Stimulated activated naive CD8-positive, alpha-beta T cell treated with anti-CD3 and anti-CD28 coated beads, Interleukin-15, Interleukin-2, amounts not matched to agents 100 U/mL and 50 U/mL, for 24 hours (primary cell): Measurements from ENCODE around the gene PLD1.
"Not testable (repeated sequence)": the region's sequence is repeated elsewhere in the genome, so short reads cannot be mapped to it uniquely, and the experiment has no call there.

Experiments used
- ATAC-seq: fragments of 150-1000 bp; cut with Tn5 transposase; one replicate; pipeline ENCODE4 v1.10.0; 2021
- DNase-seq: peaks from one replicate; pipeline ENCODE4 v3.0.0; 2021

Gene PLD1, protein sequence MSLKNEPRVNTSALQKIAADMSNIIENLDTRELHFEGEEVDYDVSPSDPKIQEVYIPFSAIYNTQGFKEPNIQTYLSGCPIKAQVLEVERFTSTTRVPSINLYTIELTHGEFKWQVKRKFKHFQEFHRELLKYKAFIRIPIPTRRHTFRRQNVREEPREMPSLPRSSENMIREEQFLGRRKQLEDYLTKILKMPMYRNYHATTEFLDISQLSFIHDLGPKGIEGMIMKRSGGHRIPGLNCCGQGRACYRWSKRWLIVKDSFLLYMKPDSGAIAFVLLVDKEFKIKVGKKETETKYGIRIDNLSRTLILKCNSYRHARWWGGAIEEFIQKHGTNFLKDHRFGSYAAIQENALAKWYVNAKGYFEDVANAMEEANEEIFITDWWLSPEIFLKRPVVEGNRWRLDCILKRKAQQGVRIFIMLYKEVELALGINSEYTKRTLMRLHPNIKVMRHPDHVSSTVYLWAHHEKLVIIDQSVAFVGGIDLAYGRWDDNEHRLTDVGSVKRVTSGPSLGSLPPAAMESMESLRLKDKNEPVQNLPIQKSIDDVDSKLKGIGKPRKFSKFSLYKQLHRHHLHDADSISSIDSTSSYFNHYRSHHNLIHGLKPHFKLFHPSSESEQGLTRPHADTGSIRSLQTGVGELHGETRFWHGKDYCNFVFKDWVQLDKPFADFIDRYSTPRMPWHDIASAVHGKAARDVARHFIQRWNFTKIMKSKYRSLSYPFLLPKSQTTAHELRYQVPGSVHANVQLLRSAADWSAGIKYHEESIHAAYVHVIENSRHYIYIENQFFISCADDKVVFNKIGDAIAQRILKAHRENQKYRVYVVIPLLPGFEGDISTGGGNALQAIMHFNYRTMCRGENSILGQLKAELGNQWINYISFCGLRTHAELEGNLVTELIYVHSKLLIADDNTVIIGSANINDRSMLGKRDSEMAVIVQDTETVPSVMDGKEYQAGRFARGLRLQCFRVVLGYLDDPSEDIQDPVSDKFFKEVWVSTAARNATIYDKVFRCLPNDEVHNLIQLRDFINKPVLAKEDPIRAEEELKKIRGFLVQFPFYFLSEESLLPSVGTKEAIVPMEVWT

DNA sequence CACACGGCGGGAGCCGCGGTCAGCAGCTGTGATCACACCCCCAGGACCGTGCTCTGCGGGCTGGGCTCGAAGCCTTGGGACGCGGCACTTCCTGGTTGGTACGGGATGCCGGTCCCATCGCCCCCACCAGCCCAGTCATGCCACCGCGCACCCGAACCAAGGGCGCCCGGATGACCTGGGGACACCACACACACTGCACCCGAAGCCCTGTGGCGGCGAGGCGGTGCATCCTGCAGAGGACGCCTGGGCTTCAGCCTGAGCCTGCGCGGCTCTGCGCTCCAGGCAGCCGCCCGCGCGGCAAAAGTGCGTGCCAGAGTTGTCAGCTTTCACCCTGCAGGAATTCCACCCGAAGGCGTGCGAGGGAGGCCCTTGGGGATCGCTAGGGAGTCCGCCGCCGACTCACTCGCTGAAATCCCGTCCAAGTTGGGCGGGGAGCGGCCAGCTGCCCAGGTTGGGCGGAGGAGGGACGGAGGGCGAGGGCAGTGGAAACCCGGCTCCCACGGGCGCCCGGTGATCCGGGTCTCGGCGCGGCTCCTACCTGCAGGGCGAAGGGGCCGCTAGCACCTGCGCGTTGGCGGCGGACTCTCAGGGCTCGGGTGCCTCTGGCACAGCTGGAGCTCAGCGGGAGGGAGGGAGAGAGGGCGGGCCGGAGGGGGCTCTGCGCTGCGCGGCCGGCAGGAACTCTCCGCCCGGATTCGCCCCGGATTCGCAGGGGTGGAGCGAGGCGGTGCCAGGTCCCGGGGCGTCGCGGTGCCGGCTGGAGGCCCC lies at the start of gene PLD1:
TSS of gene PLD1 (minus strand) at position 623 of the 768 bp plus-strand sequence. CDS start 72,432 bp downstream, outside the sequence.
- DNase-seq: peak; percentile 56
- ATAC-seq: peak; percentile 69

DNA sequence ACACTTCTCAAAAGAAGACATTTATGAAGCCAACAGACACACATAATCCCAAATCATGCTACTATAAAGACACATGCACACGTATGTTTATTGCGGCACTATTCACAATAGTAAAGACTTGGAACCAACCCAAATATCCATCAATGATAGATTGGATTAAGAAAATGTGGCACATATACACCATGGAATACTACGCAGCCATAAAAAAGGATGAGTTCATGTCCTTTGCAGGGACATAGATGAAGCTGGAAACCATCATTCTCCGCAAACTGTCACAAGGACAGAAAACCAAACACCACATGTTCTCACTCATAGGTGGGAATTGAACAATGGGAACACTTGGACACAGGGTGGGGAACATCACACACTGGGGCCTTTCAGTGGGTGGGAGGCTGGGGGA lies 48.5 kb upstream of the PLD1 start:
- DNase-seq, ATAC-seq: not testable (repeated sequence)

DNA sequence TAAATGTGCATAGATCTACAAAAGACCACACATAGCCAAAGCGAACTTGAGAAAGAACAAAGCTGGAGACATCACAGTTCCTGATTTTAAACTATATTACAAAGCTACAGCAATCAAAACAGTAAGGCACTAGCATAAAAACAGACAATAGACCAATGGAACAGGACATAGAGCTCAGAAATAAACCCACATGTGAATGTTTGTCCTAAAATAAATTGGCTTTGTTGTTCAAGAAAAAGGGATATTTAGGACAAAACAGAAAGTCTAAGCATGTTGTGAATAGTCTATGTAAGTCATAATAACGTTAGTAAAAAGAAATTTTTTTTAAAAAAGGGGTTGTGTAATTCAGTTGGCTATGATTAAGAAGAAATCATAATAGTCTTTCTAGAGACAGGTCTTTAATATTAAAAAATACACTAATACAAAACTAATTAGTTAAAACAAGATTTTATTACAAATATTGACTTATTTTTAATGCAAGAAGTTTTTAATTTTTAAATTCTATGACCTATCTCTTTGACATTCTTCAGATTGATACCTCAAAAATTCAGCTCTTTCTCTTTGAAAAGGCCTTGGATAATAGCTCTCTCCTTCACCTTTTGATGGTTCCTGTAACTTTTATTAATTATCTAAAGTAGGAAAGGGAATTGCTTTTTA lies 44.5 kb upstream of the PLD1 start:
- ATAC-seq: no peak
- no peak for DNase-seq

DNA sequence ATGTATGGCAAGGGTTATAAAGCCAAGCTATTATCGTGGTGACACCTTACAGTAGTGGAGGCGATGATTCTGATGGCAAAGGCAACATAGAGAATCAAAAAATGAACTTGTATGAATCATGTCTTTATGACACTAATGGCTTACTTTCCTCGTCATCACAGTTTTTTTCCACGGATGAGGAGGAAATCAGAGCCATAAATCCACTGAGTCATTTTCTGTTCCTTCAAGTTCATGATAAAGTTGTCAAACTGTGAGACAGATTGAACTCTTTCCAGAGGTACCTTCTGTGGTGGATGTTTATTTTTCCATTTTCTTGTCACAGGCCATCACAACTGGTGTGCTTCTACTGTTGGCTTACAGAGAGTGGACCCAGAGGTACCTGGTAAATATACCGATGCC lies 41.4 kb upstream of the PLD1 start:
- DNase-seq (no peak), ATAC-seq (no peak)

DNA sequence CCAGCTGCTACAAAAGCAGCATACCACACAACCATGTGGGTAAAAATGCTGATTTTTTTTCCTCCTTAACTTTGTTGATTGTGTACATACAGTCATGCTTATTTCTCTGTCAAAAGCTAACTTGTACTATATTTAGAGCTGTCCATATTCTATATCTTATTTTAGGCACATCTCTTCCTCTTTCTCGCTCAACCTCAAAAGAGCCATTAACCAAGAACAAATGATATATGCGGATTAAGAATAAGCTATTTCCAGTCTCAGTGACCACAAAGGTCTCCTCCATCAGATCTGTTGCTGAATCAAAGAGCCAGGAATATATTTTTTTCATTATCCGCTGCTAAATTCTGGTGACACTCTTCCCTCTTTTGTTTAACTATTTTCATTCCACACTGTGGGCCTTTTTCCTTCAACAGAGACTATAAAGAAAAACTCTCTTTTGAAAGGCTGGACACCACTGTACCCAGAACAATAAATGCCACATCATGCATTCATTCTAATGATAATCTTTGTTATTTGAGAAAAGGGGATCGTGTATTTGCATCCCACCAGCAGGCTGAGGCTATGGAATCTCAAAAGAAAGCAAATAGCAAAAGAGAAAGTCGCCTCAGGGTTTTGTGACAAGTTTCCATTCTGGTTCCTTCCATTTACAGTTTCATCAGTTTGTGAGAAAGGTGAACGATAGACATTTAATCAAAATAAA lies 40.8 kb upstream of the PLD1 start:
- DNase-seq: no peak
- ATAC-seq: no peak

DNA sequence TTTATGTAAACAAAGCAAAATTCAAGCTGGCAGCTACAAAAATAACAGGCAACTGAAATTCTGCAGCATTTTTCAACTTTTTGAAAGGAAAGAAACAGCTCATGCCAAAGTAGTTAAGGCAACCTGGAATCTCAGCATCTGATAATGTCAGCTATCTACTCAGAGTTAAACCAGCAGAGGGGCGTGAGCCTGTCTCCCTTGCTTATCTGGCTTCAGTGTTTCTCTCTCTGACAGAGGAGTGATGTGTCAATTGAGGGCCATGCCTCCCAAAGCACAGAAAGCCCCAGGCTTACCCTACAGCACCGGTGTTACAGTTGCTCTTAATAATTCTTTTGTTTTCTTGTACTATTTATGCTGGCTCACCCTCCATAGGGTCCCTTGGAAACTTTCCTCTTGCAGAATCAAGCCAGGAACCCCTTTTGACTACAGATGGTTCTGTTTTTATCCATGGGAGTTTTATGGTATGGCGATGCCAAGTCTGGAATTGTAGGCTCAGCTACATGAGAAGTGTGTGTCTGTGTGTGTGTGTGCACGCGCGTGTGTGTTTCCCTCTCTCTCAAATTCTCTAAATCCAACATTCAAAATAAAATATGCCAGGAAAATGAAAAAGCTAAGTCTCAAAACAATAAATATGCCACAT lies 40.2 kb upstream of the PLD1 start:
- DNase-seq: no peak
- ATAC-seq: no peak

DNA sequence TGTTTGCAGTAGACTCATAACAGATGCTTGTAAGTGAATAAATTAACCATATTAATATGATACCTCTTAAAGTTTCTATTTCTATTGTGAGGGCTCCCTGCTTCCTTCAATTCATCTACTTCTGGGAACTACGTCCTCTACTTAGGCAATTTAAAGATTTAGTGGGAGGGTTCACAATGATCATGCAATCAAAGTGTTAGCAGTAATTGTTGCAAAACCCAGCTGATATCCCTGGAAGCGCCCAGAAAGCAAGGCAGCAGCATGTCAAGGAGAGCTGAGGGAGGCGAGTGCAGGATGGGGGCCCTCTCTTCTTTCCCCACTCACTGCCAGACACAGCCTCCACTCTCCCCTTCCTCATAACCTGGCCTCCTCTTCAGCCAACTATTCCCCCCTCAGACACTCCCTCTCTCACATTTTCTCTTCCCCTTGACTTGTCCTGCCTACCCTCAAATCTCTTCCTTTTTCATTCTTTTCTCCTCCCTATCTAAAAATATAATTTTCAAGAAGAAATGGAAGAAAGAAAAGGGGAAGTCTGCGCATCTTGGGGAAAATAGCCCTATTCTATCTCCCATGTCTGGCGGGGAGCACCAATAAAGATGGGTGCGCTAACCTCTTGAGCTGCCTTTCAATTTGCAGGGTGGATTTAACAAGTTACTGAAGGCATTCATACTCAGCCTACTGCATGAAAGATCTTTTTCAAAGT lies 39.5 kb upstream of the PLD1 start:
- ATAC-seq (no peak), DNase-seq (no peak)

DNA sequence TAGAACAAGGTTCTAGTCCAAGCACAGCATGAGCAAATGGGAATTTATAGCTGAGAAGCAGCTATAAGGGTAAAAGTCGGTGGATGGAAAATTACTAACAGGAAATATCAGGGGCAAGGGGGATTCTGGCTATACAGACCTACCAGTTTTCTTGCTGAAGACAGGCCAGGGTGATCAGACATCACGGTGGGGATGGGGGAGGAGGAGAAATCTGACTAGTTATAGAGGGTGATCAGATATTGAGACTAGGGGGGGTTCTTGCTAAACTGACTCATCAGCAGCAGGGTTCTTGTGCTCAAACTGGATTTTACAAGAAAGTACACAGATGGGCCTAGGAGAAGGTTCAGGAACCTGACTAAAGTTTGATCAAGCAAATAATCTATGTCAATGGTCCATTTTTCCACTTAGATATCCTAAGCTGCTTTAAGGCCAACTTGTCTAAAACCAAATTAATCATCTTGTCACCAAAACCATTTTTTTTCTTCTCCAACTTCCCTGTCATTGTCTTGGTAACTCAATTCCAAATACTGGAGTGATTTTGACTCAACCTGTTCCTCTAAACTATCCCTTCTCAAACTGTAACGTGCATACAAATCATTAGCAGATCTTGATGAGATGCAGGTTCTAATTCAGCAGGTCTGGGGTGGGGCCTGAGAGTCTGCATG lies 37.4 kb upstream of the PLD1 start:
- ATAC-seq (peak; percentile 74), DNase-seq (peak; percentile 31)

DNA sequence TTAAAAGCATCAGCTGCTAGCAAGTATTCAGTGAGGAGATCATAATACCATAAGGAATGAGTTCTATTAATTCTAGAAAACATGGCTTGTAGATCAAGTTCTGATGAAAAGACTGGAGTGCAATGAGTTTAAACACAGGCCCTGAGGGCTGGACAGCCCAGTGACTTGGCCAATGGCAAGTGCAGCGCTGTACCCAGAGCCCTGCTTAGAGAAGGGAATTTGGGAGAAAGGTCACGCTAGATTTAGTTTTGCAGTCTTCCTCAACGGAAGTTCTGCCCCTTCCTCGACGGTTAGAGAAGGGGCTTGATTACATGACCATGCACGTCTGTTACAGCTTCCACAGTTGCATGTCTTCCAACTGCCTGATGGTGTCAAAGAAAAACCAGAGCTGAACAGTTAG lies 36.9 kb upstream of the PLD1 start:
- DNase-seq (no peak), ATAC-seq (peak; percentile 12)

DNA sequence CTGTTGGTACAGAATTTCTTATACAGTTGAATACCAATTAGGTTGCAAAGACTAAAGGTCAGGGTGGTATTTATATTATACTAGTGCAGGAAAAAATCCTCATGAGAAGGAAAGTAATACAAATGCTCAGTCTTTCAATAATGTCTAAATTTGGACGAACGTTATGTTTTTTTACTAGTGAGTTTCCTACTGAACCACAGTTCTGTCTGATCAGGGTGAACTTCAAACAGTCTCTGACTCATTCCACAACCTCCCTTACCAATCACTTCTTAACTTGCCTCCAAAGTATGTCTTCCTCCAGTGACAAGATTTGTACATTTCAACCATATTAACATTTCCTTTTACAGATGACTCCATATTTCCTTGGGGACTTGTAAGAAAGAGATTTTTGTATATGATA lies 36.3 kb upstream of the PLD1 start:
- no peak for DNase-seq
- peak; percentile 89 for ATAC-seq

DNA sequence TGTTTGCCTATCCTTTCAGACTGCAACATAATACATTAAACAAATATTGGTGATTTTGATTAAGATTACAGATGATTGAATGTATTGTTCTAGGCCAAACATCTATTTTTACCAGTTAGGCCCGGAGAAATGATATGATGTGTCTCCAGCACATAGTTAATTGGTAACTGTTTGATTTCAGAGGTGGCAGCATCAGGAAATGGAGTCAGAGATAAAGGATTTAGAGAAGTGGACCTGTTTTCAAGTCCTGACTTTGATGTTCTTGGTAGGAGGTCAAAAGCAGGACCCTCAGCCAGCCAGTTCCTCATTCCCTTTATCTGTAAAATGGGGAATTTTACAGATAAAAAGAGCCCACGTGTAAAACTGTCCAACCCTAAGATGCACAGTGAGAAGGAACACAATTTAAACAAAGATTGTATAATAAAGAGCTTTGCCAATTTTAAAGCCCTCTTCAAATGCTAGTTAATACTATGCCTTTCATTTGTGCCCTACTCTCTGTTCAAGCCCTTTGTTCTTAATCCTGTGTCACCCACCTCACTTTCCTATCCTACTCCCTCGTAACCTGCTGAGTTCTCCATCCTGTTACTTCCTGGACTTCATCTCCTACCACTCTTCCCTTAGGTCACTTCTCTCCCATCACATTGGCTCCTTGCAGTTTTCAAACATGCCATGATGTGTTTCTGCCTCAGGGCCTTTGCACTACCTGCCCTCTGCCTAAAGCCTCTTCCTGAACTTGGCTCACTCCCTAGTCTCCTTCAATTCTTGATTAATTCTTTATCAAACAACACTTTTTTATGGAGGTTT lies 35.4 kb upstream of the PLD1 start:
- no peak for DNase-seq
- ATAC-seq: no peak

DNA sequence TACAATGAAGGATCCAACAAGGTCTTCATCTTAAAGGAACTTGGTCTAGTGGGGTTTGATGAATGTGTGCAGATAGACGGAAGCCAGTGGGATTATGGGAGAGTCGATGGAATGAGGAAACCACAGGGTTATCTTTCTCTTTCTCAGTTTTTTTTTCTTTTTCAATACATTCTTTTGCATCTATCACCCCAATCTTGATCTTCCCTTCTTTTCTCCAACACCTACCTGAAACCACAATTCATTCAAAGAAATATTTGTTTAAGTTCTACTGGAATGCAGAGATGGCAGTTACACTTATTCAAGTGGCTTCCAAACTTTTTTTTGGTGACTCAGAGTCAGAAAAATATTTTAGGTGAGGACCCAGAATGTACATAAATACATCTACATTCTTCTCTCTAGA lies 34.6 kb upstream of the PLD1 start:
- DNase-seq (no peak), ATAC-seq (no peak)

DNA sequence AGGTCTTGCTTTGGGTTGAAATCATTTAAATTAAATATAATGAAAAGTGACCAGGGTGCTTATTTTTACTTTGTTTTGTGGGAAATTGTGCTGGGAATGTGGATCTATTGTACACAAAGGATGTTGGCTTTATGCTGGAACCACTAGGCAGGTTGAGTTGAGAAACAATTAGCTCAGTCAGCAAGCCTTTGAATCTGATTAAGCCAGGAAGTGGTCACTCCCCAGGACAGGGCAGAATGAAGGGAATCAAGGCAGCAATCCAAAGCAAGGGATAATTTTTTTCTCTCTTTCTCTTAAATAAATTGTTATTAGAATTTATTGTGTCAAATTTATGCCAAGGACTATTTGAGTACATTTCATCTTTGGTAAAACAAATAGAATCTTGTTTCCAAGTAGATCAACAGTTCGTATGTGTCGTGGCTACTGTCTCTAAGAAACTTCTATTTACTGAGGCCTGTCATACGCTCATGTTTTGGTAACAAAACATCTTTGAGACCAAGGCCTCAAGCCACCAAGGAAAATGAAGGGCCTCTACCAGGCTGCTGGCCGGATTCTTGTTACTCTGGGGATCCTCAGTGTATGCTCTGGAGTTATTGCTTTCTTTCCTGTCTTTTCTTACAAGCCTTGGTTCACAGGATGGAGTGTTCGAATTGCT lies 32.7 kb upstream of the PLD1 start, which contains the start of gene TMEM212:
TSS of gene TMEM212 (plus strand) at position 486 of the 655 bp plus-strand sequence. CDS start at position 521, 35 bp downstream.
- ATAC-seq: no peak
- no peak for DNase-seq

DNA sequence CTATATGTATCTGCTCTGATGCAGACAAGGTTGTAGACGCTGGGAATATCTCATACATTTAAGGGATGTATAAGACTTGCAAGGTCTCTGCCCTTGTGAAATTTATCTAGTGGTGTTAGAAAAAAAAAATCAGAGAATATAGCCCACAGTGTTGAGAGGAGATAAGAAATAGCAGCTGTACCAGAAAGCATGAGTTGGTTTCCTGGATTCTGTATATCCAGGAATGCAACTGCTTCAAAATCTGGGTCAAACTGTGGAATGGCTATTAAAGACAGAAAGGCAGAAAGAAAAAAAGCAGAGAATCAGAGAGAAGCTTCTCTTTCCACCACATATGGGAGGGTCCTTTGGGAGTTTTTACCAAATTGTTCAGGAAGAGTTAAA lies 31.3 kb upstream of the PLD1 start:
- DNase-seq: no peak
- ATAC-seq: no peak

DNA sequence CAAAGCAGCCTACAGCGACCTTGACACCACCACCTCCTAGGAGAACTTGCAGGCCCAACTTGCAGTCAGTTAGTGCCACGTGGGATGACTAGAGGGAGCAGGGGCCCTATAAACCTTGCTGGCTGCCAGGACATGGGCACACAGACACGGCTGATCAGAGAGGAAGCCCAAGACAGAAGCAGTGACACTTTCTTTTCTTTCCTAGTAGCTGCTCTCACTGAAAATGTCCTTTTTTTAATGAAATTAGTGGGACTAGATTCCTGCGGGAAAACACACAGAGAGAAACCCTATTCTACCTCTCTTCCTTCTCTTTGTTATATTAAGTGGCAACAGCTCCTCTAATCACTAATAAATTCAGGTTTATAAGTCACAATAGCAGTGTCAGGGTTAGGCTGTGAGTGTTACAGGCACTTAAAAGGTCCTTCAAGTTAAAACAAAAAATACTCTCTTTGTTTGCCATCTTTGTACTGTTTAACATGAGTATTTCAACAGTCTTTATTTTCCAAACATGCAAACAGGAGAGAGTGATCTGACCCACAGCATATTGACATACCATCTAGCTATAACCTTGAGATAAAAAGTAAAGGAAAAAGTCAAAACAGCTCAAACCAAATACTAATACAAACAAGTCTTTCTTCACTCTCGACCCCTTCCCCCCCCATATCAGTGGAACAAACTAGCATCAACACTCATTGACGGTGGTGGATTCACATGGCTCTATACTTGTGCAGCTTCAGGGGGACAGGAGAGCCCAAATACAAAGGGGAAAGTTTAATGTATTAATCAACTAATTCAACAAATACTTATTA lies 30.7 kb upstream of the PLD1 start:
- DNase-seq (no peak), ATAC-seq (no peak)

DNA sequence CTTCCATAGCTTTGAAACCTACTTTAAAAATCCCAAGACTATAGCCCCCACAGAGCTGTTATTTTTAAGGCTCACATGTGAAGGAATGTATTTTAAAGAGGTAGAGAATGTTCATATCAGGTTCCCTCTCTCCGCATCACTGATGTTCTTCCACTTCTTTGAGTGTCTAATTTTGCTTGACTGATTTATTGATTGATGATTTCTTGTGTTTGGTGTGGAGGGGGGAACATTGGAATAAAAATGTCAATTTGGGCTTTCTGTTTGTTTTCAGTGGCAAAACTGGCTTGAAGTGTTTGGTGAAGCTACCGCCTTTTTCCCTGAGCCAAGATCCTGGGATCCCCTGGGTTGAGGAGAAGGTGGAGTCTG lies 30.1 kb upstream of the PLD1 start:
- no peak for ATAC-seq

DNA sequence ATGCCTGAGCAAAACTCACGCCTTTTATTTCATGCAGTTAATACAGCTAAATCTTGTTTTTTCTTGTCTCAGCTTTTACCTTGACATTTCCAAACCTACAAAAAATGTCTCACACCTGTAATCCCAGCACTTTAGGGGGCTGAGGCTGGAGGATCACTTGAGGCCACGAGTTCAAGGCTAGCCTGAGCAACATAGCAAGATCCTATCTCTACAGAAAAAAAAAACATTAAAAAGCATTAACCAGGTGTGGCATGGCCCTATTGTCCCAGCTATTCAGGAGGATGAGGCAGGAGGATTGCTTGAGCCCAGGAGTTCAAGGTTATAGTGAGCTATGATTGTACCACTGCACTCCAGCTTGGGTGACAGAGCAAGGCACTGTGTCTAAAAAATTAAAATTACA lies 29.0 kb upstream of the PLD1 start:
- ATAC-seq: no peak
- DNase-seq: no peak

More for the DNA sequence above, 30.1 kb upstream of the PLD1 start:
- DNase-seq: no peak
